HG03378 (cell line): ENCODE measurements around the gene HCFC1.

Experiments used
- ATAC-seq: cut with Tn5 transposase; IDR thresholded peaks from one replicate; pipeline ENCODE4 v1.9.1; 2021; ENCODE audit warnings: mild to moderate bottlenecking, moderate library complexity; ENCODE audit not compliant: unreplicated experiment

The HCFC1 gene

DNA sequence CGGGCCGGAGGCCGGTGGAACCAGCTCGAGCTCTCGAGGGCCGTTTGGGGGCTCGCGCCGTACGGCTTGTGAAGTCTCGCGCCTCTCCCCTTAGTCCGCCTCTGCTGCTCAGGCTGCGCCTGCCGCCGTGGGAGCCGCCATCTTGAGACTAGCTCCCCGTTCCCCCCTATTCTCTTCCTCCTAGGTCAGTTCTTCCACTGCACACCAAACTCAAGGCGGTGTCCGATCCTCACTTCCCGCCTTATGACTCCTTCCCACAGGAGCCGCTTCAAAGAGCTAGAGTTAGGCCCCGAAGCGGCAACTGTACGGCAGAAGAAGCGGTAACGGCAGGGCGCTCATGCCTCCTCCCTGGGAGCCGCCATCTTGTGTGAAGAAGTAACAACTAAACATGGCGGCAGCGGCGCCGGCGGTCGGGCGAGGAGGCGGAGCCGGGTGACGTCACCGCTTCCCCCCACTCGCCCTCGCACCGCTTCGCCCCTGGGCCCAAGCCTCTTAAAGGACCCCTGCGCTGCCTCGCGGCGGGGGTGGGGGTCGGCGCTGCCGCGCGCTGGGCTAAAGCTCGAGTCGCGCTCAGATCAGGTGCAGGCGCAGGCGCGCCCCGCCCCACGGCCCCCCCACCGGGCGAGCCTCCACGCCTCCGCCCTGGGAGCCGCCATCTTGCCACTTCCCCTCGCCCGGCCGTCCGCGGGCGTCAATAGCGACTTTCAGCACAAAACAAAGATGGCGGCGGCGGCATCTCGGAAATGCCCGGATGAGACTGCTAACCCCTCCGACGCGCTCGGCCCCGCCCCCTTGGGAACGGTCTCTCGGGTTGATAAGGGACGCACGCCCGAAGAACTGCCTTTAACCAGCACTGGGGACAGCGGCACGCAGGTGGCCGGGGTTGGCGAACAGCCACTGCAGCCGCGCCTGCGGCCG is at the start of gene HCFC1:
HCFC1 (minus strand) TSS at position 369 of the 918 bp plus-strand sequence. CDS start 978 bp downstream, outside the sequence.
- peak; percentile 47 for ATAC-seq

DNA sequence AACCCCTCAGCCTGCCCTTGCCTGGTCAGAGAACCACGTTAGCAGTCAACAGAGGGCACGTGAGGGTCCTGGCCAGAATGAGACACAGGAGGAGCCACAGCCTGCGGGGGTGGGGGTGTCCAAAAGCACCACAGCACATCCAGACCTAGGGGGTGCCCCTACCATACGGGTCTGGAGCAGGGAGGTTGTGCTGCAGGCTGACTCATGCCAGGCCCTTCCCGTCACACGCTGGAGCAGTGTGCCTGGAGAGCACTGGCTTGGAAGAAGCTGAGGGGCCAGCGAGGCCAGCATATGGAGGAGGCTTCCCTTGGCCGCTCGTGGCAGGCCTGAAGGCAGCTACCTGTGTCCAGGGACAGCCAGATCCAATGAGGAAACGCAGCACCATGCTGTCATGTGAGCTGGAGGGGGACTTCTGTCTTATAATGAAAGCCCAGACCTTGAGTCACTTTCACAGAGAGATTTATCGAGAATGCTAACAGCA is 49.6 kb upstream of the HCFC1 start:
- no peak for ATAC-seq

DNA sequence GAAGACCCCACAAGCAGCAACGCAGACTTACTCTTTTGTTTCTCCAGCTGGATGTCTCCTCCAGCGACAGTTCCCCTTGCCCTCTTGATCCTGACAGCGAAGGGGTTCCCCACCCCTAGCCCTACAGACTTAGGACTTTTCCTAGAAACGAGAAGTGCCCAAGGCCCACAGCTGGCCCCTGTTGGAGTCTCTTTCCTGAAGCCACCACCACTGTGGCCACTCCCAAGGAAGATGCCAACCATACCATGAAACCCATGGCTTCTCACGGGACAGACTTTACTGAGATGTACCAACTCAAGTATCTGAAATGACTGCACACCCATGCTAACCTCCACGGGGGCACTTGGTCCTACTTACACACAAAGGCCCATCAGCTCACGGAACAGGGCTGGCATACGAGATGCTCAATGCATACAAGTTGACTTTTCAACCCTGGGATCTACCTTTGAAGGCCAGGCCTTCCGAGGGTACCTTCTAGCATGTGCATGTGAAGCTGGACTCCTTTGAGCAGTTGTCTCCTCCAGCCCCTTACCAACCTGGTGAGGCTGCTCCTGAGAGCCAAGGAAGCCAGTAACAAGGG is 49.0 kb upstream of the HCFC1 start:
- no peak for ATAC-seq

DNA sequence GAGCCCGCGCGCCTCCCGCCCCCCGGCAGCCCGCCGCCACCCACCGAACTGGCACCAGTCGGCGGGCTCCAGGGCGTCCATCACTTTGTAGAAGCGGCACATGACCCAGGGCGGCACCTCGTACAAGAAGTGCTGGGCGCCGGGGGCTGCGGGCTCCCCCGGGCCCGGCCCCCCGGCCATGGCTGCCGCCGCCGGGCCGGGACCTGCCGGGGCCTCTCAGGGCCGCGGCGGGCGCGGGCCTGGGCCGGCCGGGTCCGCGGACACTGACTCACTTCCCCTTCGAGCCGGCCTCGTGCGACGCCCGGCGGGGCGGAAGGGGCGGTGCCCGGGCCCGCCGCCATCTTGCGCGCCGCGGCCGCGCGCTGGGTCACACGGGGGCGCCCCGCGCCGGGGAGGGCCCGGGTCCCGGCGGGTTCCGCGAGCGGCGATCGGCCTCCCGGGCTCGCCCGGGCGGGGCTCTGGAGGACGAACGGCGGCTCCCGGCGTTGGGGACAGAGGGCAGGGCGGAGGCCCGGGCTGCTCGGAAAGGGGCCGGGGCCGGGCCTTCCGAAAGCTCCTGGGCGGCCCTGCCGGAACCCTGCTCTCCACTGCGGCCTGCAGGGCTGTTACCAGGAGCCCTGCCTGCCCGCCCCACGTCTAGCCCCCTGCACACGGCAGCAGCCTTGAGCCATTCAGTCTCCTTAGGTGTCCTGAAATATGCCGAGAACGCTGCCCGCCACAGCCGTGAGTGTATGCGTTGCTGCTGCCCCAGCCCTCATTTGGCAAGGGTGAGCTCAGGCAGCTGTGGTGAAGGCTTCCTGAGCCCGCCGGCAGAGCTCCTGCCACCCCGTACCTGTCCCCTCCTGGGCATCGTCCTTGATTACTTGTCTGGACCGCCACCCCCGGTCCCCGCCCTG is 48.3 kb upstream of the HCFC1 start, which contains the start of gene IRAK1:
IRAK1 (minus strand) TSS at position 270 of the 896 bp plus-strand sequence; CDS start at position 180, 90 bp downstream.
- ATAC-seq, result no peak

DNA sequence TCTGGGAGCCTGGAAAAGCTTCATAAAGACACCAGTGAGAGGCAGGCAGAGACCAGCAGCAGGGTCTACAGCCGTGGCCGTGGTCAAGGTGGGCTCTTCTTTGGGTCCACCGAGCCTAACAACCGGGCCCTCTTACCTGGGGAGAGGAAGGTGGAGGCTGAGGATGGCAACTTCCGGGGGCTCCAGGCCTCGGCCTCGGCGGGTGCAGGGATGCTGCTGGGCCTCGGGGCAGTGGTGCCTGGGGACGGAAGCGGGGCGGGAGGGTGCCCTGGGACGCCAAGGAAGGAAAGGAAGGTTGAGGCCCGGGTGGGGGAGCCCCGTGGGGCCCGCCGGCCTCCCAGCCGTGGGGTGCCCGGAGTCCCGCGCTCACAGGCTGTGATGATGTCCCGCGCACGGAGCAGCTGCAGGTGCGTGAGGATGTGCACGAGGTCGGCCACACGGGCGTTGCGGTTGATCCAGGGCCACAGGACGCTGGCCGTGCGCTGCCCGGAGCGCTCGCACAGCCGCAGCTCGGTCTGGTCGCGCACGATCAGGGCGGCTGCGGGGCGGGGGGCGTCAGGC is 47.5 kb upstream of the HCFC1 start:
- ATAC-seq, result no peak

DNA sequence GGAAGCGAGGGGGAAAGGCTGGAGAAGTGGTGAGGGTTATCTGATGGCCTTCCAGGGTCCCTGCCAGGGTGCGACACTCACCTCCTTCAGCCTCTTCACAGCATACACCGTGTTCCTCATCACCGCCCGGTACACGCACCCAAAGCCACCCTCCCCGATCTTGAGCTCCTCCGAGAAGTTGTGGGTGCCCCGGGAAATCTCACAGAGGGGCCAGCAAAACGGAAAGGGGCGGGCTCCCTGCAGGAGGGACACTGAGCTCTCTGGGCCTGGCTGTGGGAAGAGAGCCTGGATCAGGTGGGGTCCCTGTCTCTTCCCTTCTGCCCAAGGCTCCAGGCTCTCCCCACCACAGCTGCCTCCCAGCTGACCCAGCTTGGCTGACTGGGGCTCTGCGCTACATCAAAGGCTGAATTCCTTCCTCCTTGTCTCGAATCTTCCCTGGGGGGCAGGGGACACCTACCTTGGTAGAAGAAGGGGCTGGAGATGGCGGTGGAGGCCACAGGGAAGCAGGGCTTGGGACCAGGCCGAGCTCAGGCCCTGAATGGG is 47.0 kb upstream of the HCFC1 start:
- no peak for ATAC-seq

DNA sequence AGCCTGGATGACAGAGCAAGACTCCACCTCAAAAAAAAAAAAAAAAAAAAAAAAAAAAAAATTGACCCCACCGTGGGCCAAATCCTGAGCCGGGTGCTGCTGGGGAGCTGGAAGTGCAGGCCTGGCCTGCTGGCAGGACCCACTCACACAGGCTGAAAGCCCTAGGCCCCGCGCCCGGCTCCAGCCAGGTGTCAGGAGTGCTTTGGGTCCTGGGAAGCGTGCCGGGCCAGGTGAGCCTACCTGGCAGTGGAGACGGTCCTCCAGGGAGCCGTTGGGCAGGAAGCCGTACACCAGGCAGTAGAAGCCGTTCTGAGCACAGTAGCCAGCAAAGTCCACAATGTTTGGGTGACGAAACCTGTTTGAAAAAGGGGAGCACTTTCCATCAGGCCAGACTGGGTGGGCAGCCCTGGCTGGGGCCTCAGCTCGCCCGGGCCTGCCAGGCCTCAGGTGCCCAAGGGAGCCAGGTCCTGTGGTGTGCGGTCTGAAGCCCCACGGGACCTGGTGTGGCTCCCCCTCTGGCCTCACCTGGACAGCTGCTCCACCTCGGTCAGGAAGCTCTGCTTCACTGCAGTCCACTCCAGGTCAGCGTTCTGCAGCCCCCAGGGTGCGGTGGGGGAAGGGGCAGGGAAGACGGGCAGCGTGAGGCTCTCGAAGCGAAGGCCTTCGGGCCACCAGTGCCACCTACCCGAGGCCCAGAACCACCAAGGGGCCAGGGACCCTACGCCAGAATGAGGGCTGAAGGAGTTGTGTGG is 46.3 kb upstream of the HCFC1 start:
- ATAC-seq, result no peak

DNA sequence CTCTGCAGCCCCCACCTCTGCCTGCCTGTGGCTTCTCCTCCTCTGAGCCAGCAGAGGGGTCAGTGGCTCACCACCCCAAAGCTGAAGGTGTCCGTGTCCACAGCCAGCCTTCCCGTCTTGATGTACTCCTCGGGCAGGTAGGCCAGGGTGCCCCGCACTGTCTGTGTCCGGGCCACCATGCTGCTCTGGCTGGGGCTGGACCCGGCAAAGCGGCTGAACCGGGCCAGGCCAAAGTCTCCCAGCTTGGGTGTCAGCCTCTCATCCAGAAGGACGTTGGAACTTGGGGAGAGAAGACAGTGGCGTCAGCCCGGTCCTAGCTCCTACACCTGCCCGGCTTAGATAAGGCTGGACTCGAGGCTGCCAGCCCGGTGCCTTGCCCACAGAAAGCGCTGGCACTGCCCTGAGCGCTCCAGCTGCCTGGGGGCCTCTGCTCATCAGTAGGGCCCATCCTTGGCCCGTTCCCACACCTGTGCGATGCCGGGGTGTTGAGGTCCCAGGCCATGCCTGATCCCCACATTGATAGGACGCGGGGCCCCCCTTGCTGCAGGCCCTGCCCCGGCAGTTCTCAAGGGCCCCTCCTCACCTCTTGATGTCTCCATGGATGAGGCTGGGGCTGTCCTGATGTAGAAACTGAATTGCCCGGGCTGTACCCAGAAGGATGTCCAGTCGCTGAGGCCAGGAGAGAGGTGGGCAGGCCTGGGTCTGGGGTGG is 44.9 kb upstream of the HCFC1 start:
- ATAC-seq, result no peak

DNA sequence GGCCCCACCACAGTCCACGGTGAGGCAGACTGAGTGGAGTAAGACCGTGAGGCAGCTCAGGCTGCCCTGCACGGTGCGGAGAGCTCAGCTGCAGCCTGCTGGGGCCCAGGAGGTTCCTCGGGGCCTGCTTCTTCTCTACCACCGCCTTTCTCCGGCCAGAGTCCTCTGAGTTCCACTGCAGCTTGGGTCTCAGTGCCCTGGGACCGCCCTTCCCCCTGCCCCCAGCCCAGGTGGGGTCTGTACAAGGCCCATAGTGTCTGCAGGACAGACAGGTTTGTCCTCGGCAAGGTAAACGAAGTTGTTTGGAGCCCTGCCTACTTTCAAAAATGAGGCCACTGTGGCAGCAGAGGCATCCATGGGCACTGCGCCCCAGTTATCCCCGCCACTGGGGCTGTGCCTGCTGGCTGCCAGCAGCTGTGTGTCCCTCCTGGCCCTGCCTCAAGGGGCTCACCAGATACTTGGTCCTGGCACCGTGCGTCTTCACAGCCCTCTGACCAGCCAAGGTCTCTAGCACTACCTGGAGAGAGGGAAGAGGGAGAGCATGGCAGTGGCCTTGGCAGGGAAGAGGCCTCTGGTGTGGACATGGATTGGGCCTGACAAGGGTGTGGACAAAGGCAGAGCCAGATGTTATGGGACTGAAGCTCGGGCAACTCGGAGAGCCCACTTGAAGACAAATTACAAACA is 44.1 kb upstream of the HCFC1 start:
- no peak for ATAC-seq

DNA sequence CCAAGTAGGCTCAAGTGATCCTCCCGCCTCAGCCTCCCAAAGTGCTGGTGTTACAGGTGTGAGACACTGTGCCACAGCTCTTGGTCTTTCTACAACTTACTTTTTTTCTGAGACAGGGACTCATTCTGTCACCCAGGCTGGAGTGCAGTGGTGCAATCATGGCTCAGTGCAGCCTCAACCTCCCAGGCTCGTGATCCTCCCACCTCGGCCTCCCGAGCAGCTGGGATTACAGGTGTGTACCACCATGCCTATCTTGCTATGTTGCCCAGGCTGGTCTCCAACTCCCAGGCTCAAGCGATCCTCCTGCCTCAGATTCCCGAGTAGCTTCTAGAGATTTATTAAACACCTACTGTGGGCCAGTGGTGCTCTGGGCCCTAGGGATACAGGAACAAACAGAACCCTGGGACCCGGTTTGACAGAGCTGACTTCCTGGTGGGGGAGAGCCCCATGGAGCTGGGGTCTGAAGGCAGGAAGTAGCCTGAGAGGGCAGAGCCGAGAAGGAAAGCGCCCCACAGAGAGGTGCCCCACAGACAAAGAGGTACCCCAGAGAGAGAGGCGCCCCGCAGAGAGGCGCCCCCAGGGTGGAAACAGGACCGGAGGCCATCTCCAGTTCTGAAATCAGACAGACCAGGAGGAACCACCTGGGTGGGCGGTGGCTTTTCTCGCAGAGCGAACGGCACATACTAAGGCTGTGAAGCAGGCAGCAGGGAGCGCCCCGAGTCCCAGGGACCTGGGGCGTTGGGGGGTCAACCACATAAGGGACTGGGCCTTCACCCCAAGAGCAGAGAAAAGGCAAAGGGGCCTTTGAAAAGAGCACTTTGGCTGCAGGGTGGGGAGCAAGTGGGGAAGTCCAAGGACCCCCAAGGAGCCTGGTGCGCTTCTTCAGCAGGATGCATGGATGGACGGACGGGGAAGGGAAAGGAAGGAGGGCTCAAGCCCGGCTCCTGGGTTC is 43.1 kb upstream of the HCFC1 start:
- no peak for ATAC-seq

DNA sequence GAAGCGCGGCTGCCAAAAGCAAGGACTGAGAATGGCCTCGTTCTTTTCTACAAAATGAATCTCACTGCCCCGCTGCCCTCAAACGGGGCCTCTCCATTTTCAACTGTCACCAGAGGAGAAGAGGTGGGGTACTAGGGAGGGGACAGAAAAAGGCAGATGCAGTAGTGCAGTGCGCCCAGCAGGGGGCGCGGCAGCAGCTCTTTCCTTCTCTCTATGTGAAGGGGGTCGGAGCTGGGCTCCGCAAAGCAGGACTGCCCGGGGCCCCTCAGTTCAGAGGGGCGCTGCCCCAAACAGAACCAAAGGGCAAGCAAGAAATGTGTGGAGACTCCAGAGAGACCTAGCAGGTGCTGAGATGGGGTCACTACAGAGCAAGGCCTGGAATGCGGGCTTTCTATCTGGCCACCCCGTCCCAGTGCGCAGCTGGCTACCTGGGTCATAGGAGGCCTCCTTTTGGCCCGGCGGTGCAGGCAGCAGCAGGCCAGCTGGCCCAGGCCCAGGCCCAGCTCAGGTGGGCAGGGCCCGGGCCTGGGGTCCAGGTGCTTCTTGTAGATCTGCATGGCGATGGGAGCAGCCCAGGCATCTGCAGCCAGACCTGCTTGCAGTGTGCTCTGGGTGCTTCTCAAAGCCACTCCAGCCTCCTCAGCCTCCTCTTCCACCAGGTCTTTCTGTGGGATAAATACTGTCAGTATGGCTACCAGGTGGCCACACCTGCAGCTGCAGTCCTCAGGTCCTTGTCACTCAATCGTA is 42.2 kb upstream of the HCFC1 start:
- ATAC-seq, result no peak

DNA sequence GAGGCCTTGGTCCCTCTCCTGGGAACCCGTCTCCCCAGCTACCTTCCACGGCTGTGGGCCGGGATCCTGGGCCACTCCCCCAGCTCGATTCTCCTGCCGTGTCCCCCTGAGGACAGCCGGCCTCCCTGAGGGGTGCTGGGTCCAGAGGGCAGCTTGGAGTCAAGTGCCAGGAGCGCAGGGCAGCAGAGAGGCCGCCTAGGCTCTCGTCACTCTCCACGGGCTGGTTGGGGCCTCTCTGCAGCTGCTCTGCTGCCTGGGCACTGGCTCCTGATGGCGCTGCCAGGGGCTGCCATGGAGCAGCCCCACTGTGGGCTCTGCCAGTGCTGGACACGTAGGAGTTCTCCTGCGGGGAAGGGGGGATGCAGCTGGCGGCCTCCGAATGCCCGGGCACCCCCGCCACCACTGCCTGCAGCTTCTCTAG is 41.4 kb upstream of the HCFC1 start:
- no peak for ATAC-seq

DNA sequence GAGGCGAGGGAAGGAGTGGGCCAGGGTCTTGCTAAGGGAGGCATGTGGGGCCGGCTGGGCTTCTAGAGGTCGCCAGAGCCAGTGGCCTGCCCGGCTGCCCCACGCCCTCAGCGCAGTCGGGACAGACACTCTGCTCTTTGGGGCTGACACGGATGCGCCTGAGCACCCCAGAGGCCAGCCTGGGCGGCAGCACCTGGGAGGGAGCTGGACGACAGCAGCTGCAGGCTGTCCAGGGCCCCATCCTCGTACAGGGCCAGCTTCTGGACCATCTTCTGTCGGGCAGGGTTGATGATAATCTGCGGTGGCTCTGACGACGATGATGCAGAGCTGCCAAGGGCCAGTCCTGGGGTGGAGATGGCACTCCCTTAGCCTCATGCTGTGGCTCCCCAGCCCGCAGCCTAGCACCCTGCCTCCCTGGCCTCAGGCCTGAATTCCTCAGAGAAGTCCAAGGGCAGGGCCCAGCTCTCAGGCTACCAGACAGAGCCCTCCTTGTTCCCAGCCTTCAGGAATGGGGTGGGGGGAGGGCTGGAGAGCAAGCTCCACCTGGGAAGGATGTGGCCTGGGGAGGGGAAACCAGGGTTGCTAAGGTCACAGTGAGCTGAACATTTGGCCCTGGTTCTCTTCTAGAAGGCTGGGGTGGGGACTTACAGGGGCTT is 40.8 kb upstream of the HCFC1 start:
- ATAC-seq, result no peak

DNA sequence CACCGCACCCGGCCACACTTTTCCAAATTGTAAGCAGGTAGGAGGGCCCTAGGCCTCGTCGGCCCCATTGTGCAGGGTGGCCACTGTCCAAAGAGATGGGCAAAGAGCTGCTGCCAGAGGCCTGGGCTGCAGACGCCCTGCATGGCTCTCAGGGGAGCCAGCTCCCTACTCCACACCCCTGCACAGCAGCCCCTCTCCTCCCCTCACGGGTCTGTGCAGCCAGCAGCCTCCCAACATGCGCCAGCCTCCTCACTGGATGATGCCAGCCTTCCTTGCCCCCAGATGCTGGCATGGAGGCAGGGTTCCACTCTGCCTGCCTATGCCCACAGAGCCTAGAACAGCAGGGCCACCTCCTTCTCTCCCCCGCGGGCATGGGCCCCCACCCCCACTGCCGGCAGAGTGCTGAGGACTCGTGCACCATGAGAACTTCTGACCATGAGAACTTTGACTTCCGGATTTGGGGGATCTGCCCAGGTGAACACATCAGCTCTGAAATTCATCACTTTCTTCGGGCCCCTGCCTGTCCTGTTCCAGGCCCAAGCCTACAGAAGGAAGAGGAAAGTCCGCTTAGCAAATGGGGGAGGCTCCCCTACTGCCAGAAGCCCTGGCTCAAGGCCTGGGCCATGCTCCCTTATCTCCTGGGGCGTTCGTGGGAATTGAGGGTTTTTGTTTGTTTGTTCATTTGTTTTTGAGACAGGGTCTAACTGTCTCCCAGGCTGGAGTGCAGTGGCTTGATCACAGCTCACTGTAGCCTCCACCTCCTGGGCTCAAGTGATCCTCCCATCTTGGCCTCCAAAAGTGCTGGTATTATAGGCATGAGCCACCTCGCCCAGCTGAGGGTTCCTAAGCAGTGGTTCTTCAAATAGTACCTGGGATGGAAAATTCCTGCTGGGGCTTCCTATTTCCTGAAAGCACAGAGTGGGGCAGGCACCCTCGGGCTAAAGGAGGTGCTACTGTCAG is 40.0 kb upstream of the HCFC1 start:
- no peak for ATAC-seq
